Activated naive CD4-positive, alpha-beta T cell treated with anti-CD3 and anti-CD28 coated beads for 36 hours (primary cell): ENCODE data around the gene CD27. TPM values are rescaled to one million over a fixed set of nuclear protein-coding genes. Genes with fewer than 3 reads are reported as not detected.
"Not testable (repeated sequence)": the region's sequence is repeated elsewhere in the genome, so short reads cannot be mapped to it uniquely, and the experiment has no call there.

Experiments
- CTCF ChIA-PET: fragments of 350-600 bp; sonication (Branson Sonifier 250); formaldehyde crosslinking; loops from one replicate; lab custom pipeline; 2021; ENCODE audit warnings: antibody characterized with exemption; lab: Charles Lee
- DNase-seq: peaks from one replicate; pipeline ENCODE4 v3.0.0-alpha.2; 2020
- H3K27ac Mint-ChIP-seq: one replicate; pipeline ENCODE4 v1.8.0; 2021; ENCODE audit warnings: mild to moderate bottlenecking, mixed read lengths
- H3K27me3 Mint-ChIP-seq: one replicate; pipeline ENCODE4 v1.8.0; 2021; ENCODE audit warnings: low read depth, mixed read lengths
- H3K36me3 Mint-ChIP-seq: one replicate; pipeline ENCODE4 v1.8.0; 2021; ENCODE audit warnings: low read depth, mixed read lengths
- H3K4me1 Mint-ChIP-seq: one replicate; pipeline ENCODE4 v1.8.0; 2021; ENCODE audit warnings: low read depth, mixed read lengths
- H3K4me3 Mint-ChIP-seq: one replicate; pipeline ENCODE4 v1.8.0; 2021; ENCODE audit warnings: mild to moderate bottlenecking, moderate library complexity, mixed read lengths
- H3K9me3 Mint-ChIP-seq: one replicate; pipeline ENCODE4 v1.8.0; 2021; ENCODE audit warnings: mixed read lengths
- intact Hi-C: fragments of 100-400 bp; cut with micrococcal nuclease; formaldehyde crosslinking; loops from one replicate; pipeline ENCODE4 v1.15.1; 2023
- total RNA-seq, 2 experiments: library from RNA; stranded (reverse); gene quantifications; one replicate each; pipeline ENCODE4 v1.2.3, GENCODE V29; 2021

Gene CD27
- total RNA-seq, 2 experiments from 2014 or later = 48.1 to 56.7 TPM

- DNase-seq, H3K27me3 Mint-ChIP-seq, H3K9me3 Mint-ChIP-seq, intact Hi-C loops, H3K4me3 Mint-ChIP-seq: not testable (repeated sequence)
- H3K27ac Mint-ChIP-seq = peak overlapping the region; percentile 42
- H3K4me1 Mint-ChIP-seq = peaks cover 26% of the 10 kb centered on the region
- H3K36me3 Mint-ChIP-seq = peaks cover 36% of the 10 kb centered on the region
- CTCF ChIA-PET = interaction anchor here (1.7 kb wide), 1 partner anchor 40 kb away, joined by 5 read pairs; no protein-coding TSS in a partner anchor
Measured at GRCh38 chr12:6497291-6497690, 52.5 kb downstream of the CD27 start.

GRCh38 chr12:6500466-6500865 lies 55.7 kb downstream of the CD27 start:
- Mint-ChIP-seq H3K27me3 (no peaks in the 10 kb centered on the region), H3K9me3 (no peaks in the 10 kb centered on the region), H3K4me3 (no peak overlapping the region), H3K36me3 (peaks cover 28% of the 10 kb centered on the region), H3K27ac (no peak overlapping the region), H3K4me1 (peaks cover 17% of the 10 kb centered on the region)
- CTCF ChIA-PET = interaction anchor here (0.6 to 0.7 kb wide), 3 partner anchors 10 to 57 kb away, joined by 3 to 4 read pairs (median 3); no protein-coding TSS in a partner anchor
- intact Hi-C loops = no loop called here
- no peak for DNase-seq

Other genes starting within 250 kb of the CD27 start
- gene CD9, start 244.6 kb upstream of the CD27 start, total RNA-seq = 1 to 10 TPM; 3.1 to 3.3 TPM
- gene PLEKHG6, start 134.3 kb upstream of the CD27 start, total RNA-seq = not detected
- 10 to 100 TPM; 38.1 to 41.3 TPM for gene TNFRSF1A, start 102.9 kb upstream of the CD27 start, total RNA-seq
- gene SCNN1A, start 69.4 kb upstream of the CD27 start, total RNA-seq = under 1 TPM; 0.20 to 0.67 TPM
- gene LTBR, start 60.8 kb upstream of the CD27 start, total RNA-seq = 1 to 10 TPM; 2.1 to 3.1 TPM
- 10 to 100 TPM; 27.9 to 28.0 TPM for gene TAPBPL, start 7.1 kb downstream of the CD27 start, total RNA-seq
- gene VAMP1, start 25.7 kb downstream of the CD27 start, total RNA-seq = 10 to 100 TPM; 31.9 to 33.5 TPM
- gene MRPL51, start 48.3 kb downstream of the CD27 start, total RNA-seq = 100 to 1,000 TPM; 273 to 278 TPM
- 100 to 1,000 TPM; 252 to 261 TPM for gene NCAPD2, start 49.1 kb downstream of the CD27 start, total RNA-seq
- gene GAPDH, start 89.6 kb downstream of the CD27 start, total RNA-seq = 1,000 to 10,000 TPM; 6,537 to 6,787 TPM
- gene IFFO1, start 111.1 kb downstream of the CD27 start, total RNA-seq = 1 to 10 TPM; 8.0 to 9.0 TPM
- 10 to 100 TPM; 61.3 to 62.9 TPM for gene NOP2, start 123.3 kb downstream of the CD27 start, total RNA-seq
- 100 to 1,000 TPM; 232 to 245 TPM for gene CHD4, start 162.4 kb downstream of the CD27 start, total RNA-seq
- gene LPAR5, start 191.0 kb downstream of the CD27 start, total RNA-seq = 1 to 10 TPM; 1.7 to 2.2 TPM
- 1 to 10 TPM; 2.3 to 2.4 TPM for gene ACRBP, start 202.5 kb downstream of the CD27 start, total RNA-seq
- 10 to 100 TPM; 17.3 to 17.8 TPM for gene ING4, start 218.2 kb downstream of the CD27 start, total RNA-seq
- gene ZNF384, start 244.4 kb downstream of the CD27 start, total RNA-seq = 10 to 100 TPM; 52.6 to 56.6 TPM